A549 (cell line): ENCODE data around the gene MGAT4D. TPM values are rescaled to one million over a fixed set of nuclear protein-coding genes. Genes with fewer than 3 reads are reported as not detected.

Source experiments
- ATAC-seq, 2 experiments: fragments of 200-7000 bp in 1 of 2; fragments of >200 bp in 1 of 2; cut with Nextera tagmentation in 1 of 2; cut with Tn5 transposase in 1 of 2; 3 replicates each; pipeline versions ENCODE4 v1.8.0 to v1.9.1; 2018 to 2020; ENCODE audit warnings: mild to moderate bottlenecking in 1 of 2, moderate library complexity in 1 of 2
- CTCF ChIA-PET: fragments of 300-600 bp; sonication (Branson Sonifier 250); formaldehyde crosslinking; extraction: SDS; loops from one replicate; lab custom pipeline; 2021; ENCODE audit warnings: antibody characterized with exemption, inconsistent platforms; lab: Yijun Ruan, JAX
- POLR2A ChIA-PET: fragments of 350-600 bp; formaldehyde crosslinking; extraction: SDS; loops from one replicate; lab custom pipeline; 2021; ENCODE audit warnings: antibody characterized with exemption, inconsistent platforms; lab: Yijun Ruan, JAX
- DNase-seq, 2 experiments: peaks; one replicate each; pipeline versions ENCODE4 v3.0.0 to v3.0.0-alpha.2; 2011 to 2016; ENCODE audit warnings: low read depth in 1 of 2, low spot score in 1 of 2
- FAIRE-seq: peaks from 2 replicates; lab custom pipeline; 2011; peaks lifted over from hg19 to GRCh38; lab: Jason Lieb, UNC
- H3K27ac ChIP-seq, 2 experiments: fragments of >200 bp; sonication (Bioruptor Twin); formaldehyde crosslinking; 3 replicates each; pipeline ENCODE4 v1.5.1; 2016 to 2017
- H3K4me1 ChIP-seq: fragments of >200 bp; sonication (Bioruptor Twin); formaldehyde crosslinking; 3 replicates; pipeline ENCODE4 v1.6.1; 2016
- H3K4me2 ChIP-seq: fragments of >200 bp; sonication (Bioruptor Twin); formaldehyde crosslinking; 3 replicates; pipeline ENCODE4 v1.6.1; 2016
- H3K4me3 ChIP-seq: fragments of >200 bp; sonication (Bioruptor Twin); formaldehyde crosslinking; 3 replicates; pipeline ENCODE4 v1.5.1; 2016
- H3K9me3 ChIP-seq: fragments of >200 bp; sonication (Bioruptor Twin); formaldehyde crosslinking; 3 replicates; pipeline ENCODE4 v1.6.1; 2016
- CBX8 ChIP-seq: fragments of 200-600 bp; sonication (generic); IDR thresholded peaks from 2 replicates; pipeline ENCODE4 v1.6.1; 2016
- CTCF ChIP-seq: fragments of >200 bp; sonication (Bioruptor Twin); formaldehyde crosslinking; IDR thresholded peaks from 3 replicates; pipeline ENCODE4 v1.5.1; 2016
- EHF ChIP-seq: fragments of 250-450 bp; sonication (Bioruptor Pico); IDR thresholded peaks from 2 replicates; pipeline ENCODE4 v1.5.0; 2020; ENCODE audit warnings: mild to moderate bottlenecking
- EP300 ChIP-seq, 2 experiments: fragments of >200 bp; sonication (Bioruptor Twin); formaldehyde crosslinking; IDR thresholded peaks; 2 replicates in 1 of 2; 3 replicates in 1 of 2; pipeline ENCODE4 v1.6.1; 2016 to 2017
- FOXS1 ChIP-seq: fragments of 250-450 bp; sonication (Bioruptor Pico); IDR thresholded peaks from 2 replicates; pipeline ENCODE4 v1.5.0; 2020; ENCODE audit warnings: mild to moderate bottlenecking, moderate library complexity
- GATA3 ChIP-seq: IDR thresholded peaks from 2 replicates; pipeline ENCODE4 v1.6.1; 2012; ENCODE audit warnings: borderline replicate concordance
- HOXB5 ChIP-seq: fragments of 250-450 bp; sonication (Bioruptor Pico); IDR thresholded peaks from 2 replicates; pipeline ENCODE4 v1.5.0; 2020; ENCODE audit warnings: mild to moderate bottlenecking, moderate library complexity
- KDM1A ChIP-seq: fragments of 200-600 bp; sonication (generic); IDR thresholded peaks from 2 replicates; pipeline ENCODE4 v1.6.1; 2016; ENCODE audit warnings: low read depth, mild to moderate bottlenecking
- KDM5A ChIP-seq: fragments of 200-600 bp; sonication (generic); IDR thresholded peaks from 2 replicates; pipeline ENCODE4 v1.6.1; 2016; ENCODE audit warnings: antibody characterized with exemption, mild to moderate bottlenecking
- MAX ChIP-seq: IDR thresholded peaks from 2 replicates; pipeline ENCODE4 v1.6.1; 2012
- NPAS2 ChIP-seq: fragments of 250-450 bp; sonication (Bioruptor Pico); IDR thresholded peaks from 2 replicates; pipeline ENCODE4 v1.8.0; 2022; ENCODE audit warnings: mild to moderate bottlenecking, moderate library complexity, borderline replicate concordance
- POLR2A ChIP-seq: IDR thresholded peaks from 2 replicates; pipeline ENCODE4 v1.6.1; 2012; ENCODE audit warnings: mild to moderate bottlenecking, low read length
- RCOR1 ChIP-seq: fragments of 150-350 bp; IDR thresholded peaks from 2 replicates; pipeline ENCODE4 v1.6.1; 2014; ENCODE audit warnings: antibody characterized with exemption, low read length, low read depth
- RNF2 ChIP-seq: fragments of 200-600 bp; sonication (generic); IDR thresholded peaks from 2 replicates; pipeline ENCODE4 v1.6.1; 2016; ENCODE audit warnings: low read depth, mild to moderate bottlenecking, antibody characterized with exemption, moderate library complexity, borderline replicate concordance
- TFCP2L1 ChIP-seq: fragments of 250-450 bp; sonication (Bioruptor Pico); IDR thresholded peaks from 2 replicates; pipeline ENCODE4 v1.5.0; 2021; ENCODE audit warnings: mild to moderate bottlenecking
- TP53 ChIP-seq: fragments of 250-450 bp; sonication (Bioruptor Pico); IDR thresholded peaks from 2 replicates; pipeline ENCODE4 v1.5.0; 2021; ENCODE audit warnings: mild to moderate bottlenecking, moderate library complexity
- USF2 ChIP-seq: fragments of 450-650 bp; IDR thresholded peaks from 2 replicates; pipeline ENCODE4 v1.6.1; 2014; ENCODE audit warnings: antibody characterized with exemption
- ZNF302 ChIP-seq: fragments of 250-450 bp; sonication (Bioruptor Pico); IDR thresholded peaks from 2 replicates; pipeline ENCODE4 v1.9.0; 2021; ENCODE audit warnings: inconsistent platforms, mild to moderate bottlenecking, moderate library complexity
- WGBS: methylation state at CpG from one replicate; pipeline ENCODE4 v1.1.6; 2017; ENCODE audit errors: missing lambda C conversion rate; 5-methylcytosine and 5-hydroxymethylcytosine counted together
- polyA minus RNA-seq: library from RNA; depleted of rRNA, polyadenylated mRNA; stranded (reverse); fragments of >200 nt; gene quantifications from 2 replicates; pipeline ENCODE4 v1.2.3, GENCODE V29; 2011; rRNA and poly(A)+ RNA removed
- polyA plus RNA-seq, 4 experiments: library from polyadenylated mRNA; depleted of rRNA in 3 of 4; stranded (reverse); fragments of >200 nt; fragmentation: RNase III in 1 of 4; extraction: RNeasy Plus Mini Kit Qiagen cat#74134 plus additional on column Dnase treatment in 1 of 4; gene quantifications; 2 replicates in 3 of 4; 3 replicates in 1 of 4; pipeline ENCODE4 v1.2.3, GENCODE V29; 2011 to 2017

MGAT4D gene
- not detected in 2 replicates for polyA plus RNA-seq (2011; rRNA removed)
- polyA plus RNA-seq (2012; cell fraction: cytosol; rRNA removed), result not detected in 2 replicates
- not detected in 2 replicates for polyA plus RNA-seq (2012; cell fraction: nucleus; rRNA removed)
- not detected in 3 replicates for polyA plus RNA-seq (2017; fragmentation: RNase III; extraction: RNeasy Plus Mini Kit Qiagen cat#74134 plus additional on column Dnase treatment)
- polyA minus RNA-seq, result not detected in 2 replicates

GRCh38 chr4:140497747-140498636 is at the start of gene MGAT4D:
TSS of gene MGAT4D (minus strand) at chr4:140498293. CDS start at chr4:140498222, 71 bp downstream.
- no peaks in the 10 kb centered on the region for H3K4me1 ChIP-seq
- WGBS, result 71% methylated on average over 21 of the region's 68 CpGs
- FAIRE-seq, result no peak
- peak in 1 of 2 experiments; percentile 45; a peak in 1 of 6 replicates for ATAC-seq
- ChIA-PET CTCF (interaction anchor here (1.8 kb wide), 1 partner anchor 138 kb away, joined by 5 read pairs; no protein-coding TSS in a partner anchor), POLR2A (no interaction called here)
- H3K4me2 ChIP-seq, result no peak within 1 kb of the TSS
- no peak within 1 kb of the TSS for H3K4me3 ChIP-seq
- H3K27ac ChIP-seq, result no peak within 1 kb of the TSS
- TF ChIP-seq EP300 (IDR thresholded peaks at IDR 0.05), result no peak
- TF ChIP-seq CTCF, result no peak
- TF ChIP-seq CBX8, result no peak
- no peak for TF ChIP-seq TP53 (CRISPR knock-in tag)
- TF ChIP-seq POLR2A, result no peak
- TF ChIP-seq RCOR1, result no peak
- TF ChIP-seq TFCP2L1 (CRISPR knock-in tag), result no peak
- no peak for TF ChIP-seq GATA3
- no peak for TF ChIP-seq MAX
- TF ChIP-seq KDM1A, result no peak
- no peak for TF ChIP-seq FOXS1
- TF ChIP-seq USF2, result no peak
- no peak for TF ChIP-seq RNF2
- no peak for TF ChIP-seq KDM5A
- TF ChIP-seq, all 56 proteins: peak for 0
- DNase-seq, result no peak
- H3K9me3 ChIP-seq, result no peaks in the 10 kb centered on the region

GRCh38 chr4:140533951-140534480 is 35.9 kb upstream of the MGAT4D start:
- POLR2A ChIA-PET, result interaction anchor here (1.2 kb wide), 1 partner anchor 10 kb away, joined by 3 read pairs; the partner anchor contains the start of gene ELMOD2
- H3K27ac ChIP-seq, result no peak overlapping the region
- CTCF ChIA-PET, result no interaction called here
- H3K4me3 ChIP-seq, result no peak overlapping the region
- DNase-seq (no peak), FAIRE-seq (no peak), ATAC-seq (no peak)
- no peak overlapping the region for H3K4me2 ChIP-seq
- WGBS, result 61% methylated on average over 4 of the region's 4 CpGs
- no peaks in the 10 kb centered on the region for H3K9me3 ChIP-seq
- TF ChIP-seq HOXB5 (CRISPR knock-in tag) (no peak), ZNF302 (CRISPR knock-in tag) (no peak)
- no peaks in the 10 kb centered on the region for H3K4me1 ChIP-seq

GRCh38 chr4:140529434-140529833 is 31.3 kb upstream of the MGAT4D start:
- ATAC-seq (no peak), FAIRE-seq (no peak), DNase-seq (no peak)
- H3K27ac ChIP-seq, result no peak overlapping the region
- H3K4me2 ChIP-seq, result no peak overlapping the region
- POLR2A ChIA-PET, result no interaction called here
- H3K4me3 ChIP-seq, result no peak overlapping the region
- whole genome bisulfite sequencing, result 87% methylated on average over 1 of the region's 1 CpG
- H3K4me1 ChIP-seq, result peaks cover 10% of the 10 kb centered on the region; the same call in 2 of the 3 replicates
- CTCF ChIA-PET, result no interaction called here
- TF ChIP-seq EHF, result no peak
- TF ChIP-seq NPAS2, result no peak
- no peaks in the 10 kb centered on the region for H3K9me3 ChIP-seq
